HepG2 (cell line): ENCODE data around the gene CTRL. TPM values are rescaled to one million over a fixed set of nuclear protein-coding genes. Genes with fewer than 3 reads are reported as not detected.
A peak's percentile ranks its signal among the peaks of the same experiment; 100 is the strongest.

Experiments used
- ATAC-seq: fragments of 200-7000 bp; cut with Tn5 transposase; 3 replicates; pipeline ENCODE4 v1.9.1; 2020; ENCODE audit warnings: mild to moderate bottlenecking, moderate library complexity
- BruUV-seq: library from RNA; stranded (reverse); fragments of 400-500 nt; replicated peaks from 2 replicates; lab custom pipeline; 2021; lab: Mats Ljungman, UMichigan
- CTCF ChIA-PET: fragments of 300-600 bp; formaldehyde crosslinking; extraction: SDS; loops from one replicate; lab custom pipeline; 2021; ENCODE audit warnings: low total read pairs, inconsistent platforms, low intra/inter-chr PET ratio; lab: Yijun Ruan, JAX
- POLR2A ChIA-PET: fragments of 350-600 bp; sonication (Branson Sonifier 250); formaldehyde crosslinking; loops from one replicate; lab custom pipeline; 2020; ENCODE audit warnings: antibody characterized with exemption, inconsistent platforms; lab: Yijun Ruan, JAX
- DNase-seq: peaks from one replicate; pipeline ENCODE4 v3.0.0-alpha.2; 2015; ENCODE audit warnings: low spot score
- FAIRE-seq: peaks from 3 replicates; lab custom pipeline; 2011; peaks lifted over from hg19 to GRCh38; lab: Jason Lieb, UNC
- H2AFZ ChIP-seq: one replicate; pipeline ENCODE4 v1.6.1; 2011; ENCODE audit warnings: low read length, inconsistent platforms
- H3K27ac ChIP-seq: fragments of 300-600 bp; 3 replicates; pipeline ENCODE4 v1.8.0; 2011; ENCODE audit warnings: mixed run types, mild to moderate bottlenecking, mixed read lengths, low read length, inconsistent platforms; ENCODE audit not compliant: insufficient read depth; ENCODE audit errors: extremely low read length
- H3K27me3 ChIP-seq, 2 experiments: fragments of 200-600 bp in 1 of 2; 2 replicates in 1 of 2; 3 replicates in 1 of 2; pipeline versions ENCODE4 v1.6.0 to v1.8.0; 2011; ENCODE audit warnings: low read length in 2 of 2, mild to moderate bottlenecking in 2 of 2, moderate library complexity in 2 of 2, inconsistent platforms in 1 of 2; ENCODE audit not compliant: insufficient read depth in 2 of 2, control insufficient read depth in 1 of 2
- H3K36me3 ChIP-seq, 2 experiments: fragments of 200-600 bp in 1 of 2; replicated peaks in 1 of 2; 2 replicates in 1 of 2; 3 replicates in 1 of 2; pipeline versions ENCODE4 v1.5.1 to v1.8.0; 2011; ENCODE audit warnings: low read length in 2 of 2, inconsistent platforms in 1 of 2; ENCODE audit not compliant: insufficient read depth in 2 of 2, control insufficient read depth in 1 of 2
- H3K4me1 ChIP-seq: 2 replicates; pipeline ENCODE4 v1.5.1; 2012; ENCODE audit warnings: low read length, inconsistent platforms; ENCODE audit not compliant: insufficient read depth
- H3K4me2 ChIP-seq: 2 replicates; pipeline ENCODE4 v1.6.0; 2011; ENCODE audit warnings: low read depth, low read length, inconsistent platforms
- H3K4me3 ChIP-seq, 3 experiments: fragments of 200-600 bp in 1 of 3; sonication (generic), shearing (Covaris generic) in 1 of 3; replicated peaks in 1 of 3; 2 replicates each; pipeline ENCODE4 v1.5.1; 2011 to 2016; ENCODE audit warnings: low read length in 3 of 3, inconsistent platforms in 2 of 3, low read depth in 2 of 3, mild to moderate bottlenecking in 2 of 3, control low read depth in 1 of 3, mixed read lengths in 1 of 3; ENCODE audit not compliant: insufficient read depth in 1 of 3
- H3K79me2 ChIP-seq: one replicate; pipeline ENCODE4 v1.6.1; 2011; ENCODE audit warnings: low read length, inconsistent platforms; ENCODE audit not compliant: insufficient read depth
- H3K9ac ChIP-seq: 2 replicates; pipeline ENCODE4 v1.6.0; 2011; ENCODE audit warnings: mild to moderate bottlenecking, low read depth, low read length, inconsistent platforms; ENCODE audit not compliant: insufficient read depth
- H3K9me3 ChIP-seq: 2 replicates; pipeline ENCODE4 v1.5.1; 2012; ENCODE audit warnings: mild to moderate bottlenecking, low read length
- H4K20me1 ChIP-seq: 2 replicates; pipeline ENCODE4 v1.6.0; 2011; ENCODE audit warnings: inconsistent platforms, mild to moderate bottlenecking, low read length, moderate library complexity; ENCODE audit not compliant: insufficient read depth
- ATF6 ChIP-seq: sonication (generic); formaldehyde crosslinking; conservative IDR thresholded peaks from 2 replicates; pipeline ENCODE4 v1.4.0; 2020; ENCODE audit warnings: missing genetic modification reagents
- FOXK2 ChIP-seq: fragments of 450-650 bp; IDR thresholded peaks from 2 replicates; pipeline ENCODE4 v1.6.1; 2016
- NFIC ChIP-seq: IDR thresholded peaks from 2 replicates; pipeline ENCODE4 v1.6.1; 2012; ENCODE audit warnings: mild to moderate bottlenecking, low read length, inconsistent platforms
- POLR2G ChIP-seq: fragments of 200-400 bp; formaldehyde crosslinking; IDR thresholded peaks from 2 replicates; pipeline ENCODE4 v1.6.1; 2018; ENCODE audit warnings: mild to moderate bottlenecking, low read depth, low read length, moderate library complexity
- SATB2 ChIP-seq: sonication (generic); formaldehyde crosslinking; IDR thresholded peaks from 2 replicates; pipeline ENCODE4 v1.5.0; 2020; ENCODE audit warnings: missing genetic modification reagents
- ZBTB3 ChIP-seq: sonication (generic); formaldehyde crosslinking; IDR thresholded peaks from 2 replicates; pipeline ENCODE4 v1.4.0; 2020; ENCODE audit warnings: low read depth, mild to moderate bottlenecking, moderate library complexity, missing genetic modification reagents, borderline replicate concordance
- ZNF256 ChIP-seq: sonication (generic); formaldehyde crosslinking; conservative IDR thresholded peaks from 2 replicates; pipeline ENCODE4 v1.4.0; 2020; ENCODE audit warnings: missing genetic modification reagents
- ZNF431 ChIP-seq: sonication (generic); formaldehyde crosslinking; IDR thresholded peaks from 2 replicates; pipeline ENCODE4 v1.9.0; 2022; ENCODE audit warnings: missing genetic modification reagents, low read depth, mild to moderate bottlenecking, borderline replicate concordance
- ZNF552 ChIP-seq: sonication (generic); formaldehyde crosslinking; IDR thresholded peaks from 2 replicates; pipeline ENCODE4 v1.9.0; 2022; ENCODE audit warnings: missing genetic modification reagents, mild to moderate bottlenecking, borderline replicate concordance
- WGBS: methylation state at CpG from one replicate; pipeline ENCODE4 v1.1.6; 2017; ENCODE audit warnings: low lambda C conversion rate; 5-methylcytosine and 5-hydroxymethylcytosine counted together
- in situ Hi-C: cut with HindIII; loops from 2 replicates; pipeline ENCODE4 v1.10.0; 2017; ENCODE audit warnings: low pct_unique_long_range_greater_than_20kb; ENCODE audit not compliant: extremely low pct_ligation_motif_present
- intact Hi-C: fragments of 100-400 bp; cut with micrococcal nuclease; formaldehyde crosslinking; loops from one replicate; pipeline ENCODE4 v1.10.0; 2022; ENCODE audit not compliant: unreplicated experiment
- polyA plus RNA-seq, 8 experiments: library from polyadenylated mRNA; depleted of rRNA in 3 of 8; stranded (reverse) in 7 of 8; unstranded in 1 of 8; fragments of >200 nt; fragmentation: Illumina TruSeq in 4 of 8; extraction: Trizol in 4 of 8; gene quantifications; 2 replicates each; pipeline versions ENCODE4 v1.2.1 to v1.2.3, GENCODE V29; 2011 to 2016; ENCODE audit warnings: low read depth in 4 of 8, missing spikeins in 1 of 8, mixed read lengths in 1 of 8; ENCODE audit not compliant: insufficient read depth in 1 of 8
- total RNA-seq, 5 experiments: library from RNA; depleted of rRNA; stranded (reverse); fragments of >200 nt; fragmentation: Illumina TruSeq; extraction: Trizol; gene quantifications; 2 replicates each; pipeline ENCODE4 v1.2.3, GENCODE V29; 2016; ENCODE audit warnings: low read depth in 1 of 5
- TF ChIP-seq, protein P1 (sequence below): sonication (generic); formaldehyde crosslinking; IDR thresholded peaks from 2 replicates; pipeline ENCODE4 v1.4.0; 2020; ENCODE audit warnings: mild to moderate bottlenecking, missing genetic modification reagents
- TF ChIP-seq, protein P2 (sequence below): sonication (generic); formaldehyde crosslinking; IDR thresholded peaks from 2 replicates; pipeline ENCODE4 v1.8.0; 2022; ENCODE audit warnings: missing genetic modification reagents, low read depth, mild to moderate bottlenecking, borderline replicate concordance
- TF ChIP-seq, protein P3 (sequence below): sonication (generic); formaldehyde crosslinking; IDR thresholded peaks from 2 replicates; pipeline ENCODE4 v1.8.0; 2023; ENCODE audit warnings: mild to moderate bottlenecking, missing genetic modification reagents
- TF ChIP-seq, protein P4 (sequence below): sonication (generic); formaldehyde crosslinking; IDR thresholded peaks from 2 replicates; pipeline ENCODE4 v1.4.0; 2020; ENCODE audit warnings: mild to moderate bottlenecking, missing genetic modification reagents

CTRL gene
- total and polyA plus RNA-seq, 2 of the 13 experiments (the other 11 are each of a cell fraction or from before 2014, with no cell fraction given), result 1.9 to 2.7 TPM

- TF ChIP-seq, protein P1, sequence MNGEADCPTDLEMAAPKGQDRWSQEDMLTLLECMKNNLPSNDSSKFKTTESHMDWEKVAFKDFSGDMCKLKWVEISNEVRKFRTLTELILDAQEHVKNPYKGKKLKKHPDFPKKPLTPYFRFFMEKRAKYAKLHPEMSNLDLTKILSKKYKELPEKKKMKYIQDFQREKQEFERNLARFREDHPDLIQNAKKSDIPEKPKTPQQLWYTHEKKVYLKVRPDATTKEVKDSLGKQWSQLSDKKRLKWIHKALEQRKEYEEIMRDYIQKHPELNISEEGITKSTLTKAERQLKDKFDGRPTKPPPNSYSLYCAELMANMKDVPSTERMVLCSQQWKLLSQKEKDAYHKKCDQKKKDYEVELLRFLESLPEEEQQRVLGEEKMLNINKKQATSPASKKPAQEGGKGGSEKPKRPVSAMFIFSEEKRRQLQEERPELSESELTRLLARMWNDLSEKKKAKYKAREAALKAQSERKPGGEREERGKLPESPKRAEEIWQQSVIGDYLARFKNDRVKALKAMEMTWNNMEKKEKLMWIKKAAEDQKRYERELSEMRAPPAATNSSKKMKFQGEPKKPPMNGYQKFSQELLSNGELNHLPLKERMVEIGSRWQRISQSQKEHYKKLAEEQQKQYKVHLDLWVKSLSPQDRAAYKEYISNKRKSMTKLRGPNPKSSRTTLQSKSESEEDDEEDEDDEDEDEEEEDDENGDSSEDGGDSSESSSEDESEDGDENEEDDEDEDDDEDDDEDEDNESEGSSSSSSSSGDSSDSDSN (CRISPR knock-in tag), result 0 out of 2 replicates have a peak, but pooled peaks have one; percentile 15
These were observed 37.8 kb downstream of the CTRL start (continued) for GRCh38 chr16:67893743-67894399.

DNA sequence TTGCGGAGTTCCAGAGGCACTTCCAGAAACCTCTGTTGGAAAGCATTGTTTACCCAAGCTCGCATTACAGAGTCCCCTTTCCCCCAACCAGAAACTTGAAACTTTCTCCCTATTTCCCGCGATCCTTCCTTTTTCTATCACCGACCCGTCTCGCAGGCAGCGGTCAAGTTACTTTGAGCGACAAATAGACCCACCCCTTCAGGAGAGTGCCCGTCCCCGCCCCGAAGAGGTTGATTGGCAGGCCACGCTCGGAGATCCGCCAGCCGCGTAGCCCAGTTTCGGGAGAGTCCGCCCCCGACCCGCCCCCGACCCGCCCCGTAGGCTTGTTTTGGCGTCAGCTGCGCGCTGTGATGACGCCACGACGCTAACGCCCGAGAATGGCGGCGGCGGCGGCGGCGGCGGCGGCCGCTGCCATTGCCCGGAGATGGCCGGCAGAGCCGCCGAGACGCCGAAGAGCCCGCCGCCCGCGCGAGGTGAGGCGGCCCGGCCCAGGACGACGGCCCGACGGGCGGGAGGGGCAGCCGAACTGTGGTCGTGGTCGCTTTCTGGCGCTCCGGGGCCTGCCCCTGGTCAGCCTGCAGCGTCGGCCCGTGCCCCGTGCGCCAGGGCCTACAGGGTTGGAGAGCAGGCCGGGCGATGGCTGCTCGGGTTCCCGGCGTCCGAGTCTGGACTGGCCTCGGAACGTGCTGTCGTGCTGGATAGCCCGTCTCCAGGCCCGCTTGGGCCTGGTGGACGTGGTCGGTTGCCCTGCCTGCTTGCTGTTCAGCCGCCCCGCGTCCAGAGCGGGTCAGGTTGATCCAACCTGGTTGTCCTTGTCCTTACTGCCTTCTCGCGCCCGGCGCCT lies 38.5 kb downstream of the CTRL start, which contains the start of gene PSKH1:
TSS of gene PSKH1 (plus strand) at position 356 of the 844 bp plus-strand sequence. CDS start 15,496 bp downstream, outside the sequence.
- Histone ChIP-seq H3K9me3 (no peaks in the 10 kb centered on the region), H3K79me2 (peaks cover 40% of the 10 kb centered on the region), H3K36me3 (no peaks in the 10 kb centered on the region), H2AFZ (peak within 1 kb of the TSS; percentile 29), H3K27me3 (no peaks in the 10 kb centered on the region; a peak in 1 of 5 replicates), H3K9ac (peak within 1 kb of the TSS; percentile 99), H3K27ac (peak within 1 kb of the TSS; percentile 90), H4K20me1 (peaks cover 7% of the 10 kb centered on the region; the same call in 1 of the 2 replicates), H3K4me3 (peak within 1 kb of the TSS; percentile 93 to 99 (median 98)), H3K4me2 (peak within 1 kb of the TSS; percentile 86), H3K4me1 (peaks cover 43% of the 10 kb centered on the region)
- ChIA-PET CTCF (interaction anchor here (1.1 kb wide), 1 partner anchor 36 kb away, joined by 3 read pairs; no protein-coding TSS in a partner anchor), POLR2A (interaction anchor here (0.7 to 3.0 kb wide), 11 partner anchors 10 to 192 kb away, joined by 3 to 32 read pairs (median 4); partner anchors contain the start of genes CTRL, EDC4, LCAT and NFATC3)
- FAIRE-seq (peak; percentile 62), ATAC-seq (peak; percentile 94), DNase-seq (peak; percentile 95)
- intact Hi-C loops (loop anchor here (2.0 kb wide), 1 partner anchor 36 kb away; no protein-coding TSS in a partner anchor), in situ Hi-C loops (no loop called here)
- under 1% methylated on average over 56 of the region's 90 CpGs for WGBS
- BruUV-seq, result TSS peak; percentile 90
- TF ChIP-seq ZNF431 (CRISPR knock-in tag), result no peak
- no peak for TF ChIP-seq ZBTB3 (CRISPR knock-in tag)
- TF ChIP-seq, protein P2, sequence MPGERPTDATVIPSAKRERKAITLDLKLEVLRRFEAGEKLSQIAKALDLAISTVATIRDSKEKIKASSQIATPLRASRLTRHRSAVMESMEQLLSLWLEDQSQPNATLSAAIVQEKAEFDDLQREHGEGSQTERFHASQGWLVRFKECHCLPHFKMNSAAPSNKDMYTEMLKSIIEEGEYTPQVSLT, result no peak
- peak; percentile 70 for TF ChIP-seq ZNF256 (CRISPR knock-in tag)
- no peak for TF ChIP-seq FOXK2
- 0 out of 2 replicates have a peak, but pooled peaks have one; percentile 24 for TF ChIP-seq ZNF552 (CRISPR knock-in tag)
- no peak for TF ChIP-seq ATF6 (CRISPR knock-in tag)
- TF ChIP-seq SATB2 (CRISPR knock-in tag), result 0 out of 2 replicates have a peak, but pooled peaks have one; percentile 30
- TF ChIP-seq, protein P3, sequence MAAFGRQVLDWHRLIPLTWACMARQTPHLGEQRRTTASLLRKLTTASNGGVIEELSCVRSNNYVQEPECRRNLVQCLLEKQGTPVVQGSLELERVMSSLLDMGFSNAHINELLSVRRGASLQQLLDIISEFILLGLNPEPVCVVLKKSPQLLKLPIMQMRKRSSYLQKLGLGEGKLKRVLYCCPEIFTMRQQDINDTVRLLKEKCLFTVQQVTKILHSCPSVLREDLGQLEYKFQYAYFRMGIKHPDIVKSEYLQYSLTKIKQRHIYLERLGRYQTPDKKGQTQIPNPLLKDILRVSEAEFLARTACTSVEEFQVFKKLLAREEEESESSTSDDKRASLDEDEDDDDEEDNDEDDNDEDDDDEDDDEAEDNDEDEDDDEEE (CRISPR knock-in tag), result no peak; the same call in 1 of the 2 replicates
- TF ChIP-seq, protein P4, sequence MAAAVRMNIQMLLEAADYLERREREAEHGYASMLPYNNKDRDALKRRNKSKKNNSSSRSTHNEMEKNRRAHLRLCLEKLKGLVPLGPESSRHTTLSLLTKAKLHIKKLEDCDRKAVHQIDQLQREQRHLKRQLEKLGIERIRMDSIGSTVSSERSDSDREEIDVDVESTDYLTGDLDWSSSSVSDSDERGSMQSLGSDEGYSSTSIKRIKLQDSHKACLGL (CRISPR knock-in tag), result peak; percentile 76
- peak; percentile 76 for TF ChIP-seq POLR2G
- no peak for TF ChIP-seq NFIC
